Posterior cingulate gyrus (tissue), 11 donors: ENCODE data around the gene KCNA3.

Source experiments
- DNase-seq, 10 donors: peaks; one replicate each; pipeline versions ENCODE4 v3.0.0 to v3.0.0-alpha.2; 2020 to 2021; ENCODE audit warnings: mixed read lengths in 3 of 10
- intact Hi-C: fragments of 100-400 bp; cut with DNase I; formaldehyde crosslinking; loops from one replicate; pipeline ENCODE4 v1.15.1; 2023

KCNA3 gene

DNA sequence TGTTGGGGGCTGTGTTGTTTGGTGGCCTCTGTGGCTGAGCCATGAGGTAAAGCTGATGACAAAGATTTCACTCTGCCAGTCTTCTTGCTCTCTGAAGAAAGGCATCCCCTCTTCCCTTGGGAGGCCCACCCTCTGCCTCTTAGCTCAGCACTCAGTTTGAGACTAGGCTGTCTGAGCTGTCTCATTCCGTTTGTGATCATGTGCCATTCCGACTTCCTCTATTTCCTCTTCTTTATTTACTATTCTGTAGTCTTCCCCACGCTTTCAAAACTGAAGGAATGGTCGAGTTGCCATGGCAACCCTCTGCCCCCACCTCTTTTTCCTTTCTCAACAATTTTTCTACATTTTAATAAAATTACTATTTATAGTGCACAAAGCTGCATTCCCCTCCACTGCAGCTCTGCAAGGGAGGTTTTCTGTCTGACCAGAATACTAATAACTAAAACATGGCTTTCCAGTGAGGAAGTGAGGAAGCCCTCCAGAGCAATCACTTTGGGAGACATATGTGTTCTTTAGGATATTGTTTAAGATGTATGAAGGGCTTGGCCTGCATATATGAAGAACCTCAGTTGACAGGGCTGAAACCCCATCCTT is 30.8 kb downstream of the KCNA3 start:
- no peak for DNase-seq
- intact Hi-C loops, result no loop called here

- intact Hi-C loops, result no loop called here
- no peak for DNase-seq
These were observed 34.9 kb downstream of the KCNA3 start for GRCh38 chr1:110639724-110640386.

- intact Hi-C loops, result no loop called here
- DNase-seq, result peak in 1 of 10 donors; percentile 30
These were observed 36.2 kb downstream of the KCNA3 start for GRCh38 chr1:110638556-110638955.

DNA sequence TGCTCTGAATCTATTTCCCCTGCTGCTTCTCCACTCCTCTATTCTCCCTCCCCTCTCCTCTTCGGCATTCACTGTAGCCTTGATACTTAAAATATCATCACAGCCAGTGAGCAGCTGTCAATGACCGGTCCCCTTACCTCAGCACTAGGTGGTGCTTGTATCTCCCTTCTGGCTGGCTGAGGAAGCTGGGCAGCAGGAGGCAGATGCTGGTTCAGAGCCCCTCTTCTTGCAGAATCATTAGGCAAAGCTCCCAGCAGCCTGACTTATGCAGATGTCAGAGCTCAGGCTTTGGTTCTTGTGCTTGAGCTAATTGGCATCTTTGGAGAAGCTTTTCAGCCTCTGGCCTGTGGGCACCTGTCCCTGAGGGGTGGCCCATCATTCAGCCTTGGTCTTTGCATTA is 36.7 kb downstream of the KCNA3 start:
- DNase-seq, result peak in 1 of 10 donors; percentile 48

GRCh38 chr1:110637475-110637874 is 37.3 kb downstream of the KCNA3 start:
- DNase-seq, result peak in 1 of 10 donors; percentile 58
- intact Hi-C loops, result no loop called here

More for the DNA sequence above, 36.7 kb downstream of the KCNA3 start:
- intact Hi-C loops, result no loop called here

DNA sequence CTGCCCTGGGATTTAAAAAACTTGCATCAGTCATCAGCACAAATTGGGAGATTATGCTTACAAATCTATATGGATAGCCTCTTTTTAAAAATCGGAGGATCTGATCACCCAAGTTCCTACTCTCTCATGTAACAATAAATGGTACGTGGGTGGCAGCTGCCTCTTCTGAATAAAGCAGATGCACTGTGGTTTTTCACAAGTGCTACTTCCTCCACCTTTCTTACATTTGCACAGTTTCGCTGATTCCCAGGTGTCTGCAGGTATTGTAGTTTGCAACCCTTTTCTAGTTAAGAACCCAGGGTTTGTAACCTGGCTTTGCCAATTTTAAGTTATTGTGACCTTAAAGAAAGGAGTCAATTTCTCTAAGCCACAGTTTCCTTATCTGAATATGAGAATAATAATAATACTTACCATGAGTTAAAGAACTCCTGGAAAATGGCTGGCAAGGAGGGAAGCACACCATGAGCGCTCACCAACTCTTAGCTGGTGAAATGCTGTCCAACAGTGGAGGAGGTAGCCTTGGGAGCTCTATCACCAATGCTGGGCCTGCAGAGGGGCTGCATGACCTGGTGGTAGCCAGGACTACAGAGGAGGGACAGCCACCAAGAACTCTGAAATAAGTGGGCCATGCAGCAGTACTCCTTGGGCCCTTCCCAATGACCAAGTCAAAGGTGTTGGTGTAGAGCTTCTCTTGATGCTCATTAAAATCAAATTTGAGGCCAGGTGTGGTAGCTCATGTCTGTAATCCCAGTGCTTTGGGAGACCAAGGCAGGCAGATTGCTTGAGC is 38.4 kb downstream of the KCNA3 start:
- intact Hi-C loops, result no loop called here
- no peak for DNase-seq

GRCh38 chr1:110635434-110635833 is 39.3 kb downstream of the KCNA3 start:
- no peak for DNase-seq
- intact Hi-C loops, result no loop called here

DNA sequence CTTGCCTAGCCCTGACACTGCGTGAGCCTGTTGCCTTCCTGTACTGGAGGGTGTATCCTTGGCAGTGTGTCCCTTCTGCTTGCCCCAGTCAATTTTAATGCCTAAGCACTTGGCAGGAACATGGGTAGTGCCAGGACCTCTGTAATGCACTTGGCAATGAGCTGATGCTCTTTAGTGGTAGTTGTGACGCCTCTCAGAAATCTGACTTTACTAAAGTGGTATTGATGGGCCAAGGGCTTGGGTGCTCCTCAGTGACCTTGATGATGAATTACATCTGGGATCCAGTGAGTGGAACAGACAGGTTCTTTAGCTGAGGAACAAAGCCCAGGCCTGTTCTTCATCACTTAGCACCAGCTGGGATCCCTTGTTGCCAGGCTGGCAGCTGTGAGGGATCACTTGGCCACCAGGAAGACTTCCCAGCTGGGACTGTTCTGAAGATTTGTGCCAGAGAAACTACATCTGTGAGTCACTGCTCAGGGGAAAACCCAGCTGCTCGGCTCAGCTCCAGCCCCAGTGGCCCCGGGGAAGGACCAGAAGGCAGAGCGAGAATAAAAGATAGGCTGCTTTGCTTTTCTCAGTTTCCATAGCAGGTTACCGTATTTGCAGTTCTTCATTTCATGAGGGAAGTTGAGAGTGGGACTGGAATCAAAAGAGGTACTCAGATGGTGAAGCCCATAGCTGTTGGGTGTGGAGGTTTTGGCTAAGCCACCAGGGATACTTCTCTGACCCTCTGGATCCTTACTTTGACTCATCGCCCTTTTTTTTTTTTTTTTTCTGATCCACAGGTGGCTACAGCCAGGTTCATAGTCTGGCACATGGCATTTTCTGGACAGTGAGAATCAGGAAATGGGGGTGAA is 40.1 kb downstream of the KCNA3 start:
- DNase-seq, result peak; percentile 38 to 93 (median 68)
- intact Hi-C loops, result loop anchor here (5.0 kb wide), 1 partner anchor 148 kb away; no protein-coding TSS in a partner anchor

GRCh38 chr1:110634086-110634454 is 40.7 kb downstream of the KCNA3 start:
- intact Hi-C loops, result loop anchor here (5.0 kb wide), 1 partner anchor 148 kb away; no protein-coding TSS in a partner anchor
- peak in 1 of 10 donors; percentile 27 for DNase-seq

DNA sequence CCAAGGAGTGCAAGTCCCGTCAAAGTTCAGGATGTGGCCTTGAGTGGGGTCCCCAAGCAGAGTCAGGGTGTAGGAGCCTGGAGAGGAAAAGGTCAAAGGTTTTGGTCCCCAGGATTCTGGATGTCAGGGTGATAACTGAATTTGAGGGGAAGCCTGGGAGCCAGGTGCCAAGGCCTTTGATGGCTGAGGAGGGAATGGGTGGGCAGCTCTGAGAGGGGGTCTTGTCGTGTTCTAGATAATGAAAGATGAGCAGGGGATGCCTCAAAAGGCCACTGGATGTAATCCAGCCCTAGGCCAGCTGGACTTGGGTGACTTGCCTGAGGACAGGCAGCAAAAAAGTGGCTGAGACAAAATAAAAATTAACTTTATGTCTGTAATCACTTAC is 41.1 kb downstream of the KCNA3 start:
- intact Hi-C loops, result loop anchor here (5.0 kb wide), 1 partner anchor 149 kb away; no protein-coding TSS in a partner anchor

DNA sequence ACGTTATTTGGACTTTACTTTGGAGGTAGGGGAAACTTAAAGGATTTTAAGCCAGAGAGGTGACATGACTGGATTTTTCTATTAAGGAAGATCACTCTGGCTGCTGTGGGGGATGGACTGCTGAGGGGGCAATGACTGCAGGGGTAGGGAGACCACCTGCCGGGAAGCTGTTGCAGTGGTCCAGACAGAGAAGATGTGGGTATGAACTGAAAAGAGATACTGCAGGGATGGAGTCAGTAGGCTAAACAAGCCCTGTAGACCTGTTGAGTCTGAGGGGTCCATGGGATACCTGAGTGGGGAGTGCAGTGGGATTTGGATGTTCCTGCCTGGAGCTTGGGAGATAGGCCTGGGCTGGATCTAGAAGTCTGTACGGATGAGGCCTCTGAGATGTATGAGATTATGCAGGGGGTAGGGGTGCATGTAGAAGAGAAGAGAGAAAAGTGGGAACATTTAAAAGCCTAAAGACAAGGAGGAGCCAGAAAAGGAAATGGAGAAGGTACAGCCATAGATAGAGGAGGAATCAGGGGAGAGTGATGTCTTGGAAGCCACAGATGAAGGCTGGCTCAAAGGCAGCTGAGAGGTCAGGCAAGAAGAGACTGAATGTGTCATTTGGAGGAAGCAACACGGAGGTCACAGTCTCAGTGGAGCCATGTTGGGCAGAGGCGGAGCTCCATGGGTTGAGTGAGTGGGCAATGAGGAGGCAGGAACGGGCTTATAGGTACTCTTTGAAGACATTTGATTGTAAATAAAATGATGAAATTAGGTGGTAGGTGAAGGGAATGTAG is 42.7 kb downstream of the KCNA3 start:
- no peak for DNase-seq
- intact Hi-C loops, result loop anchor here (5.0 kb wide), 1 partner anchor 150 kb away; no protein-coding TSS in a partner anchor

More for the DNA sequence above, 41.1 kb downstream of the KCNA3 start:
- peak in 1 of 10 donors; percentile 60 for DNase-seq

- peak; percentile 41 to 96 (median 78) for DNase-seq
These were observed 43.7 kb downstream of the KCNA3 start for GRCh38 chr1:110630839-110631663.

DNA sequence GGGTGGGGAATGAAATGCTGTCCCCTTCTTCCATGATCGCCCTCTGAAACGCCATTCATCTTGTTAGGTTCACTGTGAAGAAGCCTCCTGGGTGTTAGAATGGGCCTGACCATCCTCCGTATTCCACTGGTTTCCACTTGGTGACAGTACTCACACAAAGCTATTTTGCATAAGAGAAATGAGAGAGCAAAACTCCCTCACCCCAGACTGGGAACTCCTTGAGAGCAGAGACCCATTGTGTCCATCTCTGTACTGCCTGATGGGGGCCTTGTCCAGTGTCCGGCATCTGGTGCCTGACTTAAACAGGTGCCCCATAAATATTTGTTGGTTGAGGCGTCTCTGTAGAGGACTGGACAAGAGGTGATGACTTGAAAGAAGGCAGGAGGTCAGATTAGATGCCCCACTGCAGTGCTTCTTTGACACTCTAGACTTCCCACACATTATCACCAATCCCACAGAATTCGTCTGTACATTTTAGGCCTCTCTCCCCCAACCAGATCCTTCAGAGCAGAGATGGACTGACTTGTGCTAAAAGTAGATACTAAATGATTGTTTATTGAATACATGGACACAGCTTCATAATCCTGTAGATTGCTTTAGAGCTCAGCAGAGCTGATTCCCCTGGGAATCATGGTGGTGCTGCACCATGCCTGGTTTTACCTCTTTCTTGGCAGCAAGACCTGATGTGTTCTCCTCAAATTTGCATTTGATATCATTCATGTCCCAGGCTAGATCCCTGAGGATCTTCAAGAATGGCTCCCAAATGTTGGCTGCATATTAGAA is 46.2 kb downstream of the KCNA3 start:
- intact Hi-C loops, result no loop called here
- DNase-seq, result no peak

More at GRCh38 chr1:110630839-110631663, 43.7 kb downstream of the KCNA3 start:
- intact Hi-C loops, result loop anchor here (1.0 to 5.0 kb wide), 2 partner anchors 135 to 151 kb away; no protein-coding TSS in a partner anchor

- no peak for DNase-seq
- intact Hi-C loops, result no loop called here
These were observed 47.0 kb downstream of the KCNA3 start for GRCh38 chr1:110627764-110628163.

GRCh38 chr1:110626889-110627288 is 47.9 kb downstream of the KCNA3 start:
- DNase-seq, result no peak

More at GRCh38 chr1:110626889-110627288, 47.9 kb downstream of the KCNA3 start:
- intact Hi-C loops, result no loop called here
